ENCODE data around the gene FAM43B. TPM values are rescaled to one million over a fixed set of nuclear protein-coding genes. Genes with fewer than 3 reads are reported as not detected.
A peak's percentile ranks its signal among the peaks of the same experiment; 100 is the strongest.

Gene FAM43B
- total and polyA plus RNA-seq, 10 of the 15 experiments (the other 5 are each of a cell fraction or from before 2014, with no cell fraction given): not detected

DNA sequence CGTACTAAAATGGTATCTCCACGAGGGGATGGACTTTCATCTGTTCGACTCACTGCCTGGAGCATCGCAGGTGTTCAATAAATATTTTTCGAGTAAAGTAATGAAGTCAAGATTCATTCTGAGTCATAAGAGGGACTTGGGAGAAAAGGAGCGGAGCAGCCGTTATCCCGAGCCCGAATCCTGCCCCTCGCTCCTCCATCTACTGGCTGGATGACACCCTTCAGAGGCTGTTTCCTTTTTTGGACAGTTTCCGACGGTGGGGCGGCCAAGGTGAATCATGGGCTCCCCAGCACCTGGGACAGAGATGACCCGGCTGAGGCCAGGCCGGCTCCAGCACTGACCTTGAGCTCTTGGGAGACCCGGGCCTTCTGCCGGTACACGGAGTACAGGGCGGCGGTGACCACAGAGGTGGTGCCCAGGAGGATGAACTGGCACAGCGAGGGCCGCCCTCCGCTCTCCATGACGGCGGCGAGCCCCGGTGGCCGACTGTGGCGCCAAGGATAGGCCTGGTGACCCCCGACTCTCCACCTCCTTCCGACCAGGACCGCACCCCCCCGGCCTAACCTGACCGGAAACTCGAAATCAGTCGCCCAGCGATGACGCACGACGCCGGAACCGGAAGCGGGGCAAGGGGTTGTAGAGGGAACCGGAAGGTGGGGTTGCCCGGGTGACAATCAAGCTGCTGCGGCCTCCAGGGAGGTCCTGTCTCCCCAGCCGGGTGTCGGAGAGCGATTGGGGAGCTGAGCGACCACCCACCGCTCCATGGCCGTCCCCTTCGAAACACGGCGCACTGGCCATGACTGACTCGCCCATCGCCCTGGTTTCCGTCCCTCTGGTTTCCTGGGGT lies 44.6 kb upstream of the FAM43B start, which contains the start of gene MUL1 (continued):
- TF ChIP-seq SUZ12 (IDR thresholded peaks at IDR 0.05; ENCODE audit: unreplicated experiment) (no peak), CBFB (IDR thresholded peaks at IDR 0.05; ENCODE audit: low read depth) (no peak), SUPT20H (IDR thresholded peaks at IDR 0.05; ENCODE audit: borderline replicate concordance, control insufficient read depth, low read depth, low read length) (no peak), CBX5 (IDR thresholded peaks at IDR 0.05; ENCODE audit: low read depth) (no peak), POLR2AphosphoS2 (IDR thresholded peaks at IDR 0.05; ENCODE audit: low read depth, low read length) (0 out of 2 replicates have a peak, but pooled peaks have one; percentile 37)

GRCh38 chr1:20508411-20508771 lies 44.0 kb upstream of the FAM43B start:
- DNase-seq (ENCODE audit: low read depth, low spot score): no peak
- peak overlapping the region; percentile 87 for H3K4me2 ChIP-seq (ENCODE audit: control insufficient read depth, insufficient read depth)
- in situ Hi-C loops (cut with MboI): no loop called here
- no peak for TF ChIP-seq POLR2A (IDR thresholded peaks at IDR 0.05; ENCODE audit: low read depth, low read length)
- no peak for TF ChIP-seq GATAD2B (conservative IDR thresholded peaks at IDR 0.05; ENCODE audit: low read depth)
- TF ChIP-seq IKZF1 (conservative IDR thresholded peaks at IDR 0.05): no peak
- peak; percentile 14; the same call in 1 of the 2 replicates for TF ChIP-seq MTA2 (IDR thresholded peaks at IDR 0.05; ENCODE audit: low read depth)
- TF ChIP-seq SIX5 (IDR thresholded peaks at IDR 0.05; ENCODE audit: low read depth, low read length, severe bottlenecking): no peak
- TF ChIP-seq TBL1XR1 (IDR thresholded peaks at IDR 0.05; ENCODE audit: low read depth, low read length): no peak
- no peak for TF ChIP-seq ATF7 (IDR thresholded peaks at IDR 0.05; ENCODE audit: low read depth)
- TF ChIP-seq PBX3 (IDR thresholded peaks at IDR 0.05; ENCODE audit: insufficient replicate concordance, low read depth, low read length): no peak
- SMC1A ChIA-PET (ENCODE audit: uncharacterized antibody, unreplicated experiment): no interaction called here
- no peaks in the 10 kb centered on the region for H3K27me3 ChIP-seq (replicated peaks in 1 of 2; ENCODE audit: control insufficient read depth in 2 of 2, insufficient read depth in 2 of 2, low read length in 1 of 2)
- peak overlapping the region; percentile 79; the same call in 1 of the 2 replicates for H3K27ac ChIP-seq (ENCODE audit: control insufficient read depth, insufficient read depth)
- TSS peak; percentile 81 for BruUV-seq (replicated peaks)
- FAIRE-seq: no peak
- H3K9ac ChIP-seq (ENCODE audit: control insufficient read depth, insufficient read depth, low read length): peak overlapping the region; percentile 71
- 66% methylated on average over 5 of the region's 5 CpGs for WGBS (ENCODE audit: insufficient coverage, insufficient replicate concordance, low lambda C conversion rate, missing lambda C conversion rate)
- no peak for ATAC-seq
- H3K79me2 ChIP-seq (ENCODE audit: control insufficient read depth, insufficient read depth, low read length): peaks cover 10% of the 10 kb centered on the region
- intact Hi-C loops (cut with micrococcal nuclease; ENCODE audit: unreplicated experiment): no loop called here
- peak overlapping the region; percentile 96 for H2AFZ ChIP-seq (ENCODE audit: control insufficient read depth, low read depth, low read length)
- no peaks in the 10 kb centered on the region for H3K9me3 ChIP-seq (replicated peaks; ENCODE audit: control insufficient read depth, insufficient read depth, low read length)
- no peaks in the 10 kb centered on the region for H4K20me1 ChIP-seq (ENCODE audit: control insufficient read depth, insufficient read depth)
- peaks cover 0 to 3% of the 10 kb centered on the region in 2 experiments; a peak in 2 of 4 replicates for H3K36me3 ChIP-seq (ENCODE audit: control insufficient read depth in 2 of 2, insufficient read depth in 2 of 2, low read length in 1 of 2)
- H3K4me1 ChIP-seq (ENCODE audit: control insufficient read depth, insufficient read depth, low read length): no peaks in the 10 kb centered on the region
- CTCF ChIA-PET: interaction anchor here (1.3 to 1.5 kb wide), 2 partner anchors 15 to 126 kb away, joined by 3 to 6 read pairs; no protein-coding TSS in a partner anchor
- RAD21 ChIA-PET (ENCODE audit: unreplicated experiment): no interaction called here
- POLR2A ChIA-PET: interaction anchor here (0.9 kb wide), 1 partner anchor 622 kb away, joined by 4 read pairs; no protein-coding TSS in a partner anchor
- H3K4me3 ChIP-seq: peak overlapping the region; percentile 97

Data from GM12878 (cell line).